HepG2 (cell line): Measurements from ENCODE around the gene LDLR.

Experiments
- CTCF ChIP-seq: sonication (generic); formaldehyde crosslinking; IDR thresholded peaks from 2 replicates; pipeline ENCODE4 v1.5.0; 2020; ENCODE audit warnings: mild to moderate bottlenecking, missing genetic modification reagents, moderate library complexity
- ESRRA ChIP-seq: sonication (generic); formaldehyde crosslinking; IDR thresholded peaks from 2 replicates; pipeline ENCODE4 v1.5.1; 2020; ENCODE audit warnings: mild to moderate bottlenecking, low read depth, missing genetic modification reagents
- FOXM1 ChIP-seq: sonication (generic); formaldehyde crosslinking; IDR thresholded peaks from 2 replicates; pipeline ENCODE4 v1.5.0; 2020; ENCODE audit warnings: missing genetic modification reagents
- KAT8 ChIP-seq: IDR thresholded peaks from 2 replicates; pipeline ENCODE4 v1.6.1; 2016; ENCODE audit warnings: missing genetic modification reagents, missing compliant biosample characterization
- PCBP1 ChIP-seq: fragments of 200-400 bp; formaldehyde crosslinking; IDR thresholded peaks from 2 replicates; pipeline ENCODE4 v1.6.1; 2017; ENCODE audit warnings: mild to moderate bottlenecking, low read depth, low read length, borderline replicate concordance
- RFX5 ChIP-seq: IDR thresholded peaks from 2 replicates; pipeline ENCODE4 v1.6.1; 2011; ENCODE audit warnings: low read depth, low read length, improper control_type of control experiment
- SRY ChIP-seq: sonication (generic); formaldehyde crosslinking; IDR thresholded peaks from 2 replicates; pipeline ENCODE4 v1.8.0; 2022; ENCODE audit warnings: mild to moderate bottlenecking, missing genetic modification reagents
- TAF1 ChIP-seq: sonication (generic); formaldehyde crosslinking; IDR thresholded peaks from 2 replicates; pipeline ENCODE4 v1.4.0; 2020; ENCODE audit warnings: missing genetic modification reagents
- ZNF75D ChIP-seq: sonication (generic); formaldehyde crosslinking; IDR thresholded peaks from 2 replicates; pipeline ENCODE4 v1.8.1; 2023; ENCODE audit warnings: missing genetic modification reagents, mild to moderate bottlenecking, borderline replicate concordance

- no peak for TF ChIP-seq SRY (CRISPR knock-in tag)
- no peak for TF ChIP-seq CTCF (CRISPR knock-in tag)
- TF ChIP-seq RFX5, result no peak
- TF ChIP-seq ZNF75D, result no peak
- no peak for TF ChIP-seq ESRRA
- no peak for TF ChIP-seq KAT8 (CRISPR knock-in tag)
- no peak for TF ChIP-seq TAF1 (CRISPR knock-in tag)
- no peak for TF ChIP-seq FOXM1
- TF ChIP-seq PCBP1, result no peak
Measured at GRCh38 chr19:11123114-11123513, 33.9 kb downstream of the LDLR start.
